ENCODE measurements around the gene TRAF1. TPM values are rescaled to one million over a fixed set of nuclear protein-coding genes. Genes with fewer than 3 reads are reported as not detected.

Gene TRAF1
- total and polyA plus RNA-seq, 10 of the 15 experiments (the other 5 are each of a cell fraction or from before 2014, with no cell fraction given) = 13.8 to 163 (median 128) TPM

- TF ChIP-seq KAT2A (conservative IDR thresholded peaks at IDR 0.05; ENCODE audit: control insufficient read depth, low read depth, low read length) (no peak), BHLHE40 (IDR thresholded peaks at IDR 0.05; ENCODE audit: borderline replicate concordance in 1 of 2, low read depth in 2 of 2, low read length in 1 of 2) (peak; percentile 58 to 76; a peak in 2 of 4 replicates), PRDM15 (CRISPR knock-in tag; IDR thresholded peaks at IDR 0.05) (no peak), SRF (IDR thresholded peaks at IDR 0.05; ENCODE audit: low read depth in 2 of 2, low read length in 2 of 2) (no peak), POLR2AphosphoS5 (IDR thresholded peaks at IDR 0.05; ENCODE audit: low read length) (no peak), CBX3 (IDR thresholded peaks at IDR 0.05; ENCODE audit: borderline replicate concordance, low read depth) (no peak), ZNF384 (IDR thresholded peaks at IDR 0.05; ENCODE audit: borderline replicate concordance, low read depth, low read length) (no peak), ZBTB33 (IDR thresholded peaks at IDR 0.05) (no peak), RFX5 (IDR thresholded peaks at IDR 0.05; ENCODE audit: low read depth, low read length) (no peak), HDAC2 (IDR thresholded peaks at IDR 0.05) (no peak), SMAD1 (IDR thresholded peaks at IDR 0.05; ENCODE audit: low read depth, partially characterized antibody) (no peak), RCOR1 (conservative IDR thresholded peaks at IDR 0.05; ENCODE audit: low read depth, low read length) (no peak), GABPA (IDR thresholded peaks at IDR 0.05; ENCODE audit: low read depth) (no peak), CHD2 (IDR thresholded peaks at IDR 0.05; ENCODE audit: borderline replicate concordance, low read depth, low read length) (no peak), ZZZ3 (IDR thresholded peaks at IDR 0.05; ENCODE audit: control insufficient read depth, insufficient read length, low read depth) (no peak), TBL1XR1 (IDR thresholded peaks at IDR 0.05; ENCODE audit: low read depth, low read length) (no peak), MEF2A (IDR thresholded peaks at IDR 0.05; ENCODE audit: insufficient read depth, low read depth, low read length) (no peak; the same call in 1 of the 2 replicates), SUPT20H (IDR thresholded peaks at IDR 0.05; ENCODE audit: borderline replicate concordance, control insufficient read depth, low read depth, low read length) (no peak), ATF7 (IDR thresholded peaks at IDR 0.05; ENCODE audit: low read depth) (no peak), CHD1 (IDR thresholded peaks at IDR 0.05; ENCODE audit: low read depth, low read length) (no peak), CREB1 (IDR thresholded peaks at IDR 0.05; ENCODE audit: low read depth) (no peak), SP1 (IDR thresholded peaks at IDR 0.05; ENCODE audit: low read depth, low read length) (no peak), PAX8 (IDR thresholded peaks at IDR 0.05) (no peak), PAX5 (IDR thresholded peaks at IDR 0.05; ENCODE audit: borderline replicate concordance, low read depth, low read length) (no peak), ATF3 (IDR thresholded peaks at IDR 0.05; ENCODE audit: borderline replicate concordance, extremely low read depth, low read depth, low read length) (no peak)
Observed at GRCh38 chr9:120891884-120892747, 34.5 kb downstream of the TRAF1 start (continued).
